ENCODE results near the gene LRP1B.

GRCh38 chr2:140275427-140275826 is 1855.4 kb downstream of the LRP1B start:
- TF ChIP-seq CTCF (IDR thresholded peaks at IDR 0.05) (no peak), POLR2A (IDR thresholded peaks at IDR 0.05) (no peak)

Measured in thyroid gland (tissue), 4 donors.